Cardiac muscle cell (in vitro differentiated cells and primary cell): Measurements from ENCODE around the gene BICD2. TPM values are rescaled to one million over a fixed set of nuclear protein-coding genes. Genes with fewer than 3 reads are reported as not detected.
"Not testable (repeated sequence)": the region's sequence is repeated elsewhere in the genome, so short reads cannot be mapped to it uniquely, and the experiment has no call there.

ENCODE experiments used
- DNase-seq, 2 donors: peaks; one replicate each; pipeline versions ENCODE4 v3.0.0 to v3.0.0-alpha.2; 2010 to 2017; ENCODE audit warnings: low read depth in 1 of 2, low spot score in 1 of 2
- H3K27ac ChIP-seq: fragments of 200-600 bp; sonication (generic); 2 replicates; pipeline ENCODE4 v1.5.1; 2016
- H3K27me3 ChIP-seq: fragments of 200-600 bp; sonication (generic); 2 replicates; pipeline ENCODE4 v1.6.0; 2016; ENCODE audit warnings: control low read depth
- H3K36me3 ChIP-seq: fragments of 200-600 bp; sonication (generic); 2 replicates; pipeline ENCODE4 v1.5.1; 2016; ENCODE audit warnings: control low read depth
- H3K4me1 ChIP-seq: fragments of 200-600 bp; sonication (generic); 2 replicates; pipeline ENCODE4 v1.8.1; 2017; ENCODE audit warnings: low read depth, mild to moderate bottlenecking, mixed run types
- H3K4me3 ChIP-seq: fragments of 200-600 bp; sonication (generic); 2 replicates; pipeline ENCODE4 v1.5.1; 2016; ENCODE audit warnings: mild to moderate bottlenecking
- H3K9me3 ChIP-seq: fragments of 200-600 bp; sonication (generic); 2 replicates; pipeline ENCODE4 v1.5.1; 2017; ENCODE audit warnings: low read depth, mild to moderate bottlenecking, control low read depth
- polyA plus RNA-seq: library from polyadenylated mRNA; unstranded; fragments of >200 nt; fragmentation: Nextera tagmentation; extraction: Ambion mirVana; gene quantifications from 2 replicates; pipeline ENCODE4 v1.2.1, GENCODE V29; 2016
- total RNA-seq: library from RNA; depleted of rRNA; stranded (reverse); fragments of >200 nt; gene quantifications from 2 replicates; pipeline ENCODE4 v1.2.3, GENCODE V29; 2016
- TF ChIP-seq, protein P1 (sequence below): IDR thresholded peaks from 2 replicates; pipeline ENCODE4 v1.5.1; 2012; ENCODE audit warnings: low read depth, mild to moderate bottlenecking, low read length

BICD2 gene
- total and polyA plus RNA-seq, 2 experiments from 2014 or later, result 19.0 to 36.5 TPM

DNA sequence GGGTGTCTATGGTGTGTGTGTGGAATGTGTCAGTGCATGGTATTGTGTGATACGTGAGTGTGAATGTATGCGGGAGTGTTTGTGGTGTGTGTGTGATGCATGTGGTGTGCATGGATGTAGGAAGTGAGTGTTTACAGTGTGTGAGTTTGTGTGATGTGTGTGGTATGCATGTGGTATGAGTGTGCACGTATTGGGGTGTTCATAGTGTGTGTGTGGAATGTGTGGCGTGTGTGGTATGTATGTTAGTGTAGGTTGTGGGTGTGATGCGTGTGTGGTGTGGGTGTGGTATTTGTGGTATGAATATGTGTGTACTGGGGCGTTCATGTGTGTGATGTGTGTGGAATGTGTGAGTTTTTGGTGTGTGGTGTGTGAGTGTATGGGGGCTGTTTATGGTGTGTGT, 40.1 kb upstream of the BICD2 start:
- no peak for DNase-seq
- H3K36me3 ChIP-seq, result no peaks in the 10 kb centered on the region
- no peaks in the 10 kb centered on the region for H3K4me1 ChIP-seq
- no peak overlapping the region for H3K4me3 ChIP-seq
- H3K27ac ChIP-seq, result no peak overlapping the region
- TF ChIP-seq, protein P1, sequence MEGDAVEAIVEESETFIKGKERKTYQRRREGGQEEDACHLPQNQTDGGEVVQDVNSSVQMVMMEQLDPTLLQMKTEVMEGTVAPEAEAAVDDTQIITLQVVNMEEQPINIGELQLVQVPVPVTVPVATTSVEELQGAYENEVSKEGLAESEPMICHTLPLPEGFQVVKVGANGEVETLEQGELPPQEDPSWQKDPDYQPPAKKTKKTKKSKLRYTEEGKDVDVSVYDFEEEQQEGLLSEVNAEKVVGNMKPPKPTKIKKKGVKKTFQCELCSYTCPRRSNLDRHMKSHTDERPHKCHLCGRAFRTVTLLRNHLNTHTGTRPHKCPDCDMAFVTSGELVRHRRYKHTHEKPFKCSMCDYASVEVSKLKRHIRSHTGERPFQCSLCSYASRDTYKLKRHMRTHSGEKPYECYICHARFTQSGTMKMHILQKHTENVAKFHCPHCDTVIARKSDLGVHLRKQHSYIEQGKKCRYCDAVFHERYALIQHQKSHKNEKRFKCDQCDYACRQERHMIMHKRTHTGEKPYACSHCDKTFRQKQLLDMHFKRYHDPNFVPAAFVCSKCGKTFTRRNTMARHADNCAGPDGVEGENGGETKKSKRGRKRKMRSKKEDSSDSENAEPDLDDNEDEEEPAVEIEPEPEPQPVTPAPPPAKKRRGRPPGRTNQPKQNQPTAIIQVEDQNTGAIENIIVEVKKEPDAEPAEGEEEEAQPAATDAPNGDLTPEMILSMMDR, result no peak
- no peaks in the 10 kb centered on the region for H3K9me3 ChIP-seq
- peaks cover 64% of the 10 kb centered on the region for H3K27me3 ChIP-seq

DNA sequence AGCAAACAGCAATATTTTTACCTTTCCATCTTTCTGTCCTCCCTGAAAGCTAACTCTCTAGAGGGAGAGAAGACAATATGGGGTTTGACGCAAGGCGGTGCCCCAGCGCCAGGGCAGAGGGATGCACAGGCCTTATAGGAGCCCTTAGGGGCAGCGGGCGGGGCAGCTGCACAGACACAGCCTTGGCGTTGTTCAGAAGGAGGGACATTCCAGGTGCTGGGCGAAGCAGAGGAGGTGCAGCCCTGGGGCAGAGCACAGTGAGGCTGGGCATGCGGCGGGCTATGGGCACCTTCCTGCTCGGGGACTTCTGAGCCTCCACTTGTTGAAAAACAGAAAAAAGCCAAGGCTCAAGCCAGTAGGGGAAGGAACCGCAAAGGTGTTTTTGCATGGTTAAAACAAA, 33.7 kb upstream of the BICD2 start:
- no peaks in the 10 kb centered on the region for H3K4me1 ChIP-seq
- H3K9me3 ChIP-seq, result no peaks in the 10 kb centered on the region
- H3K27me3 ChIP-seq, result peaks cover 28% of the 10 kb centered on the region
- TF ChIP-seq, protein P1, result no peak
- H3K36me3 ChIP-seq, result no peaks in the 10 kb centered on the region
- H3K27ac ChIP-seq, result no peak overlapping the region
- H3K4me3 ChIP-seq, result no peak overlapping the region
- DNase-seq, result no peak

DNA sequence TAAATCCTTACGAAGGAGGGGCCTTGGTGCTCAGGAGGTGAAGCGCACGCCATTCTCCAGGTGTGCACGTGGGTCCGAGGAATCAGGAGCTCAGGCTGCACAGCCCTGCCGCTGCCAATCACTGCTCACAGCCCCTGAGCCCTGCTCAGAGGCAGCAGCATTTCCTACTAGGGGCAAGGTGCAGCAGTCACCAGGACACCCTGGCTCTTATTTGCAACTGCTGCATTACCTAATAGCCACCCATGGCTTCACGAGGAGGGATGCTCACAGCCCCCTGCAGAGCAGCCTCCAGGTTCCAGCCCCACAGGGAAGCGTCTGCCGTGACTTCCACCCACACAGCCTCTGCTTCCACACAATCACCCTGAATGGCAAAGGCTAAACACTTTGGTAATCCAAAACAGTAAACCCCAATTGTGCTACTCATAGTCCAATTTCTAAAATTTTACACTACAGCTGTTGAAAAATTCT, 31.7 kb upstream of the BICD2 start:
- not testable (repeated sequence) for DNase-seq, H3K36me3 ChIP-seq, H3K4me3 ChIP-seq, H3K4me1 ChIP-seq, H3K9me3 ChIP-seq, H3K27ac ChIP-seq
- H3K27me3 ChIP-seq, result peaks cover 41% of the 10 kb centered on the region

DNA sequence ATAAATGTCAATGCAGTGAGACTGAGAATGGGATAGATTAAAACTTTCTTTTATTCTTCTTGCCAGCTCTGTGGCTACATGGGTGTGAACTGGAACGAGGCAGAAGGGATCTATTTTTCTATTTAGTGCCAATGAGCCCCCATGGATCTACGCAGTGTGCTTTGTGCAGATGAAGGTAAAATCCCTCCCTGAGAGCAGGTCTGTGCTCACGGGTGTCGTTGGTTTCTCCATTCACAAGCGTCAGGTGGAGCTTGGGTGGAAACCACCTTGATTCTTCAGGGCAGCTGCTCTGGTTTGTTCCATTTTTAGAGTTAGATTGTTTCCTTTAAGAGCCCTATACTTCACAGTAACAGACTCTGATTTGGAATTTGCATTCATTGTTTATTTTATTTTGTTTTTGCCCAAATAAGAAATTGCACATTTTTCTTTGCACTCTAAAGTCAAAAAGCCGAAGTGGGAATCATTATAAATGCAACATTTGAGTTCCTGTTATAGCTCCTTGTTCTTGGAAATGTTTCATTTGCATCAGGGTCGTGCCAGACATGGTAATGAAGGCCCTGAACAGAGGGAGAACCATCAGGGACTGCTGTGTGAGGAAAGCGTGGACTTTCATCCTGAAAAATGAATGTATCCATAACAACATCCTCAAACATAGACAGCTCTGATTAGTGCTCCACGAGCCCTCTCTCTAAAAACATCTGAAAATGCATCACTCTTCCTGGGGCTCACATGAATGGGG, 31.1 kb upstream of the BICD2 start:
- H3K27me3 ChIP-seq, result peaks cover 45% of the 10 kb centered on the region
- H3K36me3 ChIP-seq, result no peaks in the 10 kb centered on the region
- no peak overlapping the region for H3K27ac ChIP-seq
- no peaks in the 10 kb centered on the region for H3K4me1 ChIP-seq
- TF ChIP-seq, protein P1, result no peak
- H3K4me3 ChIP-seq, result no peak overlapping the region
- no peaks in the 10 kb centered on the region for H3K9me3 ChIP-seq
- DNase-seq, result no peak

DNA sequence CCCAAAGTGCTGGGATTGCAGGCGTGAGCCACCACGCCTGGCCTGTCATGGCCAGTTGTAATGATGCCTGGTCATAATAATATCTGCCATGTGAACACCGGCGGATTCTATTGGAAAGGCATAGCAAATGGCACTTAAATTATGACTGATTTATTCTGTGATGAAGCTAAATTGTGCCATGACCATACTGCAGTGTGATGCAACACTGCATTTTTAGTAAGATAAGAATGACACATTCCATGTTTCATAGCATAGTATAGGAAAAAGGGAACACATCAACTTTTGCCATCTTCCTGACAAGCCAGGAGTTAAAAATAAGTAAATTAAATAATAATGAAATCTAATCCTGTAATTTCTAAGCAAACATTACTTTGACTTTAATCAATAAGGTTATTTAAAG, 30.4 kb upstream of the BICD2 start:
- no peaks in the 10 kb centered on the region for H3K9me3 ChIP-seq
- H3K4me3 ChIP-seq, result no peak overlapping the region
- H3K27ac ChIP-seq, result no peak overlapping the region
- H3K36me3 ChIP-seq, result no peaks in the 10 kb centered on the region
- TF ChIP-seq, protein P1, result no peak
- peaks cover 45% of the 10 kb centered on the region for H3K27me3 ChIP-seq
- peak in 1 of 2 donors; percentile 36 for DNase-seq
- no peaks in the 10 kb centered on the region for H3K4me1 ChIP-seq

DNA sequence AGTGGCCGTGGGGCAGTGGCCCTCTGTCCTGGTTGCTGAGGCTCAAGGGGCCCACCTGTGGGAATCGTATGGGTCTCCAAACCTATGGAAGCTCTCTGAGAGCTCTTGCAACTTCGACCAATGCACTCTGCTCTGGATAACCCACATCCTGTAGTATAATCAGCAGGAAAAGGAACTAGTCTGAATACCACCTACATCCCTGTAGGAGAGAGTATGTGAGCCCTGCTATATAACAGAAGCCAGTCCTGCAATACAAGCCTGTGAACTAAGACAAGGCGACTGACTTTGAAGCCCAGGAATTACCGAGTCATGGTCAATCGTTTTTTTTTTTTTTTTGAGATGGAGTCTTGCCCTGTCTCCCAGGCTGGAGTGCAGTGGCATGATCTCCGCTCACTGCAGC, 29.8 kb upstream of the BICD2 start:
- Histone ChIP-seq H3K36me3 (no peaks in the 10 kb centered on the region), H3K4me1 (no peaks in the 10 kb centered on the region), H3K9me3 (no peaks in the 10 kb centered on the region), H3K27me3 (peaks cover 45% of the 10 kb centered on the region), H3K4me3 (no peak overlapping the region), H3K27ac (no peak overlapping the region)
- TF ChIP-seq, protein P1, result no peak
- DNase-seq, result no peak
